Measurements from ENCODE around the gene PIK3C2A. TPM values are rescaled to one million over a fixed set of nuclear protein-coding genes. Genes with fewer than 3 reads are reported as not detected.
"Not testable (repeated sequence)": the region's sequence is repeated elsewhere in the genome, so short reads cannot be mapped to it uniquely, and the experiment has no call there.

The PIK3C2A gene, protein sequence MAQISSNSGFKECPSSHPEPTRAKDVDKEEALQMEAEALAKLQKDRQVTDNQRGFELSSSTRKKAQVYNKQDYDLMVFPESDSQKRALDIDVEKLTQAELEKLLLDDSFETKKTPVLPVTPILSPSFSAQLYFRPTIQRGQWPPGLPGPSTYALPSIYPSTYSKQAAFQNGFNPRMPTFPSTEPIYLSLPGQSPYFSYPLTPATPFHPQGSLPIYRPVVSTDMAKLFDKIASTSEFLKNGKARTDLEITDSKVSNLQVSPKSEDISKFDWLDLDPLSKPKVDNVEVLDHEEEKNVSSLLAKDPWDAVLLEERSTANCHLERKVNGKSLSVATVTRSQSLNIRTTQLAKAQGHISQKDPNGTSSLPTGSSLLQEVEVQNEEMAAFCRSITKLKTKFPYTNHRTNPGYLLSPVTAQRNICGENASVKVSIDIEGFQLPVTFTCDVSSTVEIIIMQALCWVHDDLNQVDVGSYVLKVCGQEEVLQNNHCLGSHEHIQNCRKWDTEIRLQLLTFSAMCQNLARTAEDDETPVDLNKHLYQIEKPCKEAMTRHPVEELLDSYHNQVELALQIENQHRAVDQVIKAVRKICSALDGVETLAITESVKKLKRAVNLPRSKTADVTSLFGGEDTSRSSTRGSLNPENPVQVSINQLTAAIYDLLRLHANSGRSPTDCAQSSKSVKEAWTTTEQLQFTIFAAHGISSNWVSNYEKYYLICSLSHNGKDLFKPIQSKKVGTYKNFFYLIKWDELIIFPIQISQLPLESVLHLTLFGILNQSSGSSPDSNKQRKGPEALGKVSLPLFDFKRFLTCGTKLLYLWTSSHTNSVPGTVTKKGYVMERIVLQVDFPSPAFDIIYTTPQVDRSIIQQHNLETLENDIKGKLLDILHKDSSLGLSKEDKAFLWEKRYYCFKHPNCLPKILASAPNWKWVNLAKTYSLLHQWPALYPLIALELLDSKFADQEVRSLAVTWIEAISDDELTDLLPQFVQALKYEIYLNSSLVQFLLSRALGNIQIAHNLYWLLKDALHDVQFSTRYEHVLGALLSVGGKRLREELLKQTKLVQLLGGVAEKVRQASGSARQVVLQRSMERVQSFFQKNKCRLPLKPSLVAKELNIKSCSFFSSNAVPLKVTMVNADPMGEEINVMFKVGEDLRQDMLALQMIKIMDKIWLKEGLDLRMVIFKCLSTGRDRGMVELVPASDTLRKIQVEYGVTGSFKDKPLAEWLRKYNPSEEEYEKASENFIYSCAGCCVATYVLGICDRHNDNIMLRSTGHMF (N-terminal part only)
- total RNA-seq: 89.0 TPM

DNA sequence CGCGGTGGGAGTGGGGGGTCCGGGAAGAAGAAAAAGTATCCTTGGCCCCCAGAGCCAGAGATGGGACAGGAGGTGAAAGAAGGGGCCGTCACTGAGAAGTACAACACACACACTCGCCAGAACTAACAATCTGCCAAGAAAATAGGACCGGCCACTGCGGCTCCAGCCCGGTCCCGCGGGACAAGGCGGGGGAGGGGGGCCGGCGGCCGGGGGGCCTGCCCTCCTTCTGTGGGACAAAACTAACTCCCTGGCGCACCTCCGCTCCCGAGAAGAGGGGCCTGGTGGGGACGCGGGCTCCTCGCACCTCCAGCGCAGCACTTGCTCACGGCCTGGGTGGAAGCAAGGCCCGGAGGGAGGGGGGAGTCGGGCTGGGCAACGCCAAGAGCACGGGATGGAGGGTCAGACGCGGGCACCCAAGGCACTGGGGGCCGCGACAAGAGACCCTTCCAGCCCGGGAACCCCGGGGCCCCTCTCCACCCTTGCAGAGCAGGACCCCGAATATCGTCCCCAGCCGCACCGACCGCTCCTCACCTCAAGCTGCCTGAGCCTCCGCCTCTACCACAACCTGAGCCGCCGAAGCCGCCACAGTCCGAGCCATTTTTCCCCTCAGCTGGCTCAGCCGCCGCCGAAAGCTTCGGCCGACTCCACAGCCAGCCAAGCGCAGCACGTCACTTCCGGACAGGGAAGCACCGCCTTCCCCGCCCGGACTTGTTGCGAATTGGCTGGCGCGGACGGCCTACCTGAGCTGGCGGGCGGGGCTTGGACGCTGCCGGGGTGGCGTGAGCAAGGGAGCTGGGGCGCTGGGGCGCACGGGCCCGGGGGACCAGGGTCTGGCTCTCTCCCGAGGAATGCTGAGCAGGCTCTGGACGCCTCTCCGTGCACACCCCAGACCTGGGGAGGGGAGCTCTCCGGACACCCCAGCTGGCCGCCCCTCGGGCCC, at the start of gene PIK3C2A:
Gene PIK3C2A, minus strand, starts transcription at position 670 of the 940 bp plus-strand sequence. CDS start 38,245 bp downstream, outside the sequence.
- intact Hi-C loops (cut with DNase I): no loop called here
- DNase-seq (ENCODE audit: low spot score) (peak; percentile 97), ATAC-seq (peak; percentile 98)

DNA sequence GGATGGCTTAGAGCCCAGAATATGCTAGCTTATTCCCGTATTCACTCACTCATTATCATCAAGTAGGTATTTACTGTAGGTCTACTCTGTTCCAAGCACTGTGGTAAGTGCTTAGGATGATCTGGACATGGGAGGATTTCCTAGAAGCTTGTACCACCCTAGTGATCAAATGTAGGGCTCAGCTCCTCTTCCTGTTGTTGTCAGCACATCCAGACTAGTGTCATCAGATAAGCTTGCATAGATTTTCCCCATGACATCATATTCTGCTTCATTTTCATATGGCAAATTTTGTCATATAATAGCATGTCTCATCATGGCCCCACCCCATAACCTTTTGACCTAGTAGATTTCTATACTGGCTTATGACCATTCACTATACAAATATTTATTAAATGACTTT, 49.4 kb upstream of the PIK3C2A start:
- intact Hi-C loops (cut with DNase I): no loop called here
- ATAC-seq (no peak), DNase-seq (ENCODE audit: low spot score) (no peak)

DNA sequence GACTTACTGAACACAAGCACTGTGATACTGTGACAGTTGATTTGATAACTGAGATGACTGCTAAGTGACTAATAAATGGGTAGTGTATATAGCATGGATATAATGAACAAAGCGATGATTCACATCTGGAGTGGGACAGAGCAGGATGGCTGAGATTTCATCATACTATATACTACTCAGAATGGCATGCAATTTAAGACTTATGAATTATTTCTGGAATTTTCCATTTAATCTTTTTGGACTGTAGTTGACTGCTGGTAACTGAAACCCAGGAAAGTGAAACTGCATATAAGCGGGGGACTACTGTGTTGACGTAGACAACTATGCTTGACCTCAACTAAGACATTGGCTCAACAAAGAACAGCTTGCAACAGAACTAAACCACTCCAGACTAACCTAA, 48.7 kb upstream of the PIK3C2A start:
- no peak for DNase-seq (ENCODE audit: low spot score)
- intact Hi-C loops (cut with DNase I): no loop called here
- ATAC-seq: no peak

GRCh38 chr11:17252704-17253103, 44.9 kb upstream of the PIK3C2A start:
- ATAC-seq: no peak
- no peak for DNase-seq (ENCODE audit: low spot score)
- intact Hi-C loops (cut with DNase I): no loop called here

- DNase-seq (ENCODE audit: low spot score): no peak
- intact Hi-C loops (cut with DNase I): no loop called here
- no peak for ATAC-seq
Observed at GRCh38 chr11:17250561-17251350, 43.0 kb upstream of the PIK3C2A start.

DNA sequence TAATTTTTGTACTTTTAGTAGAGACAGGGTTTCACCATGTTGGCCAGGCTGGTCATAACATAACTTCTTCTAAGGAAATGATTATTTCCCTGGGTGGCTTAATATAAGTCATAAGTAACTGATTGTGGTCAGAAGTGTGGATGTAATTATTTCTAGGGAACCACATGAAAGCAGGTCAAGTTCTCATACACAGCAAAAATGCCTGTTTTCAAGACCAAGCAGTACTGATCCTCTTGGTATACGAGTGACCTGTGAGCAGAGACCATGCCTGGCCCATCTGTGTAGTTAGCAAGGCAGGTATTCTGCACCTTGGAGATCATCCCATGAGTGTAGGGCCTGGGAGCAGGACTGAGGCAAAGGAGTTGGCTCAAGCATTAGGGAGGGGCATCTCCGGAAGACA, 36.3 kb upstream of the PIK3C2A start:
- intact Hi-C loops (cut with DNase I): no loop called here
- no peak for ATAC-seq
- no peak for DNase-seq (ENCODE audit: low spot score)

DNA sequence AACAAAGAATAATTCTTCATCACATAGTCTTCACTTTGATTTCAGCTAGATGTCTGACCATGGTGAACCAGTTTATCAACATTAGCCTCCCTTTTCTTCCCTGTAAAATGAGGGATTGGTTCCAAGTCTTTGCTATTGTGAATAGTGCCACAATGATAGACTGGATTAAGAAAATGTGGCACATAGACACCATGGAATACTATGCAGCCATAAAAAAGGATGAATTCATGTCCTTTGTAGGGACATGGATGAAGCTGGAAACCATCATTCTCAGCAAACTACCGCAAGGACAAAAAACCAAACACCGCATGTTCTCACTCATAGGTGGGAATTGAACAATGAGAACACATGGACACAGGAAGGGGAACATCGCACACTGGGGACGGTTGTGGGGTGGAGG, 35.2 kb upstream of the PIK3C2A start:
- intact Hi-C loops (cut with DNase I); DNase-seq (ENCODE audit: low spot score); ATAC-seq: not testable (repeated sequence)

DNA sequence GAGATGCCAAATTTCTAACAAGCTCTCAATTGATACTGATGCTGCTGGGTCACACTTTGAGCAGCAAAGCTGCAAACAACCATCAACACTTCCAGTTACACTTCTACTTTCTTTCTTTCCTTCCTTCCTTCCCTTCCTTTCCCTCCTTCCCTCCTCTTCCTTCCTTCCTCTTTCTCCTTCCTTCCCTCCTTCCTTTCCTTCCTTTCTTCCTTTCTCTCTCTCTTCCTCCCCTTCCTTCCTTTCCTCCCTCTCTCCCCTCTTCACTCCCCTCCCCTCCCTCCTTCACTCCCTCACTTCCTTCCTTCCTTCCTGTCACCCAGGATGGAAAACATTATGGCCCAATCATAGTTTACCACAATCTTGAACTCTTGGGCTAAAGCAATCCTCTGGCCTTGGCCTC, 33.0 kb upstream of the PIK3C2A start:
- no peak for ATAC-seq
- no peak for DNase-seq (ENCODE audit: low spot score)
- intact Hi-C loops (cut with DNase I): no loop called here

- DNase-seq (ENCODE audit: low spot score); intact Hi-C loops (cut with DNase I); ATAC-seq: not testable (repeated sequence)
Observed at GRCh38 chr11:17239927-17240326, 32.1 kb upstream of the PIK3C2A start.

DNA sequence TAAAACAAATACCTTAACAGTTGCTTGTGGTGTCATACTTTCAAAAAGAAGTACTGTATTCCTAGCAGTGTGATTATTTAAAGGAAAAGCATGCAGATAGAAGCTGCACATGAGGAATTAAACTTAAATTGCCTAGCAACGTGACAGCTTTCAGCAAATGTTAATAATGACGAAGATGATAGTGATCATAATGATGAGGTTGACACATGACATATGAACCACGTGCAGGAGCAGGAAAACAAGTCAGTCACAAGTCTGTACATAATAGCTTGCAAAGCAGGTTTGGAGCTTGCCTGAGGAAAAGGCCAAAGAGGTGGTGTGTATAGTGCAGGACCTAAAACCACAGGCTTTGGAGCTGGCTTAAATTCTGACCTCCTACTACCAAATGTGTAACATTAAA, 30.6 kb upstream of the PIK3C2A start:
- no peak for ATAC-seq
- intact Hi-C loops (cut with DNase I): no loop called here
- DNase-seq (ENCODE audit: low spot score): no peak

DNA sequence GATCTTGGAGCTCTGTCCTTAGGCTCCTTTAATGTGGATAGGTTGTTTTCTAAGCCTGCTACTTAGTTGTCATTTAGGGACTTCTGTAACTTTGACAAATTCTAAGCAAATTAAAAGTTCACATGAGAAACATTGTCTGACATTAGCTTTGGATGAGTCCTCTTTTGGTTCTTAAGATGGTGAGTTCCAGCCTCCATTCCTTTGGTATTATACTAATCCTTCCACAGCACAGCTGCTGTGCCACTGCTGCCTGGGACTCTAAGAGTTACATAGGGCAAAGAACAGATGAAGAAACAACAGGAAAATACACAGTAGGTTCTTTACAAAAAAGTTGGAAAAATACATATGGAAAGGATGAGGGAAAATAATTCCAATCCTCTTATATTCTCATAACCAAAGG, 25.3 kb upstream of the PIK3C2A start:
- intact Hi-C loops (cut with DNase I): no loop called here
- ATAC-seq: no peak
- DNase-seq (ENCODE audit: low spot score): no peak

DNA sequence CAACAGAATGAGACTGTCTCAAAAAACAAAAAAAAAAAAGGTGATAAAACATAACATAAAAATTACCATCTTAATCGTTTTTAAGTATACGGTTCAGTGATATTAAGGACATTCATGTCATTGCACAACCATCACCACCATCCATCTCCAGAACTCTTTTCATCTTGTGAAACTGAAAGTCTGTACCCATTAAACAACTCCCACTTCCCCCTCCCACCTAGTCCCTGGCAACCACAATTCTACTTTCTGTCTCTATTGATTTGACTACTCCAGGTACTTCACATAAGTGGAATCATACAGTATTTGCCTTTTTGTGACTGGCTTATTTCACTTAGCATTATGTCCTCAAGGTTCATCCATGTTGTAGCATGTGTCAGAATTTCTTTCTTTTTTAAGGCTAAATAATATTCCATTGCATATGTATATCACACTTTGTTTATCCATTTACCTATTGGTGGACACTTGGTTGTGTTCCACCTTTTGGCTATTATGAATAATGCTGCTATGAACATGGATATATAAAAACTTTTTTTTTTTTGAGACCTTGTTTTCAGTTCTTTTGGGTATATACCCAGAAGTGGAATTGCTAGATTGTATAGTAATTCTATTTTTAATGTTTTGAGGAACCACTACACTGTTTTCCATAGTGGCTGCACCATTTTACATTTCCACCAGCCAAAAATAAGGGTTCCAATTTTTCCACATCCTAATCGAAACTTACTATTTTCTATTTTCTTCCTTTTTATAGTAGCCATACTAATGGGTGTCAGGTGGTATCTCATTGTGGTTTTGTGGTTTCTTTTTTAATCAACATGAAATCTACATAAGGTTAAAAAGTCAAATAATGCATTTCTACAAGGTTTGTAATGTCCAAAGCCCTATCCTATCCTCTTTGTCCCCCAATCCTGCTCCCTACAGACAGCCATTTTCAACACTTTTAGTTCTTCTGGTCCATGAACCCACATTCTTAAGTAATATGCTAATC, 23.4 kb upstream of the PIK3C2A start:
- intact Hi-C loops (cut with DNase I): no loop called here
- DNase-seq (ENCODE audit: low spot score) (no peak), ATAC-seq (no peak)

- intact Hi-C loops (cut with DNase I): no loop called here
- ATAC-seq: no peak
Observed at GRCh38 chr11:17229481-17230152, 21.8 kb upstream of the PIK3C2A start.

GRCh38 chr11:17228186-17228925, 20.6 kb upstream of the PIK3C2A start:
- intact Hi-C loops (cut with DNase I); DNase-seq (ENCODE audit: low spot score); ATAC-seq: not testable (repeated sequence)

More at GRCh38 chr11:17229481-17230152, 21.8 kb upstream of the PIK3C2A start:
- DNase-seq (ENCODE audit: low spot score): no peak

- ATAC-seq: no peak
- DNase-seq (ENCODE audit: low spot score): no peak
- intact Hi-C loops (cut with DNase I): no loop called here
Observed at GRCh38 chr11:17224727-17225126, 16.9 kb upstream of the PIK3C2A start.
